OCI-LY7 (cell line): ENCODE results near the gene ARRDC2. TPM values are rescaled to one million over a fixed set of nuclear protein-coding genes. Genes with fewer than 3 reads are reported as not detected.
"Not testable (repeated sequence)": the region's sequence is repeated elsewhere in the genome, so short reads cannot be mapped to it uniquely, and the experiment has no call there.

Experiments
- BruUV-seq: library from RNA; stranded (reverse); fragments of 400-500 nt; replicated peaks from 2 replicates; lab custom pipeline; 2021; lab: Mats Ljungman, UMichigan
- CTCF ChIA-PET: fragments of 300-600 bp; sonication (Branson Sonifier 250); formaldehyde crosslinking; loops from one replicate; lab custom pipeline; 2022; ENCODE audit warnings: antibody characterized with exemption; ENCODE audit not compliant: unreplicated experiment; lab: Charles Lee
- POLR2A ChIA-PET: fragments of 300-600 bp; sonication (Branson Sonifier 250); formaldehyde crosslinking; loops from one replicate; lab custom pipeline; 2022; ENCODE audit warnings: antibody characterized with exemption; lab: Charles Lee
- DNase-seq: peaks from one replicate; pipeline ENCODE4 v3.0.0-alpha.2; 2015; ENCODE audit warnings: low spot score
- H2AFZ ChIP-seq: fragments of 200-600 bp; sonication (generic), shearing (Covaris generic); 2 replicates; pipeline ENCODE4 v1.6.1; 2014; ENCODE audit warnings: mild to moderate bottlenecking, antibody characterized with exemption, low read length, moderate library complexity
- H3K27ac ChIP-seq: fragments of 200-600 bp; sonication (generic); 2 replicates; pipeline ENCODE4 v1.5.1; 2014; ENCODE audit warnings: mixed run types, low read depth, mild to moderate bottlenecking, moderate library complexity, low read length, inconsistent platforms; ENCODE audit not compliant: poor library complexity, severe bottlenecking
- H3K36me3 ChIP-seq: fragments of 200-600 bp; sonication (generic); 2 replicates; pipeline ENCODE4 v1.6.1; 2014; ENCODE audit warnings: mild to moderate bottlenecking, antibody characterized with exemption, low read length, moderate library complexity, mixed read lengths; ENCODE audit not compliant: insufficient read depth
- H3K4me1 ChIP-seq: fragments of 200-600 bp; sonication (generic); 2 replicates; pipeline ENCODE4 v1.5.1; 2014; ENCODE audit warnings: mild to moderate bottlenecking, low read length; ENCODE audit not compliant: insufficient read depth, poor library complexity, severe bottlenecking
- H3K4me2 ChIP-seq: fragments of 200-600 bp; sonication (generic); 2 replicates; pipeline ENCODE4 v1.6.1; 2014; ENCODE audit warnings: mild to moderate bottlenecking, low read length
- H3K4me3 ChIP-seq: fragments of 200-600 bp; sonication (generic); 2 replicates; pipeline ENCODE4 v1.5.1; 2014; ENCODE audit warnings: mild to moderate bottlenecking, low read depth, low read length; ENCODE audit not compliant: poor library complexity, severe bottlenecking
- H3K79me2 ChIP-seq: fragments of 200-600 bp; sonication (generic); 2 replicates; pipeline ENCODE4 v1.6.1; 2016; ENCODE audit warnings: low read depth, mild to moderate bottlenecking, low read length, moderate library complexity, mixed read lengths; ENCODE audit not compliant: insufficient read depth
- H3K9me2 ChIP-seq: fragments of 200-600 bp; sonication (generic); 2 replicates; pipeline ENCODE4 v1.6.1; 2016; ENCODE audit warnings: mild to moderate bottlenecking, low read length, mixed read lengths; ENCODE audit not compliant: insufficient read depth
- H3K9me3 ChIP-seq: fragments of 200-600 bp; sonication (generic); 2 replicates; pipeline ENCODE4 v1.6.1; 2014; ENCODE audit warnings: mild to moderate bottlenecking, mixed run types, low read length, mixed read lengths
- H4K20me1 ChIP-seq: fragments of 200-600 bp; sonication (generic); 2 replicates; pipeline ENCODE4 v1.6.1; 2014; ENCODE audit warnings: mild to moderate bottlenecking, antibody characterized with exemption, low read length, moderate library complexity, mixed read lengths; ENCODE audit not compliant: insufficient read depth
- CTCF ChIP-seq: fragments of 200-600 bp; sonication (generic); conservative IDR thresholded peaks from 2 replicates; pipeline ENCODE4 v1.5.1; 2014; ENCODE audit warnings: mild to moderate bottlenecking, antibody characterized with exemption, low read length, moderate library complexity, mixed read lengths
- EZH2phosphoT487 ChIP-seq: fragments of 200-600 bp; sonication (generic); IDR thresholded peaks from 2 replicates; pipeline ENCODE4 v1.6.1; 2018; ENCODE audit warnings: low read depth, borderline replicate concordance, mild to moderate bottlenecking, mixed run types, antibody characterized with exemption, low read length, moderate library complexity, mixed read lengths
- intact Hi-C: fragments of 100-400 bp; cut with micrococcal nuclease; formaldehyde crosslinking; loops from one replicate; pipeline ENCODE4 v1.10.0; 2022; ENCODE audit not compliant: unreplicated experiment
- total RNA-seq, 2 experiments: library from RNA; depleted of rRNA in 1 of 2; stranded (reverse); fragments of >200 nt in 1 of 2; shearing (Covaris generic) in 1 of 2; gene quantifications; 2 replicates each; pipeline ENCODE4 v1.2.3, GENCODE V29; 2014 to 2022

The ARRDC2 gene
- total RNA-seq, 2 experiments from 2014 or later: 30.7 TPM

GRCh38 chr19:17982430-17982829 is 25.5 kb upstream of the ARRDC2 start:
- no peak overlapping the region for H2AFZ ChIP-seq
- no peak overlapping the region for H3K27ac ChIP-seq
- H3K79me2 ChIP-seq: no peaks in the 10 kb centered on the region
- H3K9me2 ChIP-seq: no peaks in the 10 kb centered on the region
- H3K4me3 ChIP-seq: no peak overlapping the region
- ChIA-PET POLR2A (interaction anchor here (0.7 kb wide), 1 partner anchor 105 kb away, joined by 3 read pairs; no protein-coding TSS in a partner anchor), CTCF (no interaction called here)
- H3K4me2 ChIP-seq: no peak overlapping the region
- H3K36me3 ChIP-seq: no peaks in the 10 kb centered on the region
- BruUV-seq: no TSS peak
- no peak for DNase-seq
- H3K9me3 ChIP-seq: no peaks in the 10 kb centered on the region
- TF ChIP-seq CTCF: no peak
- no peak for TF ChIP-seq EZH2phosphoT487
- peaks cover 13% of the 10 kb centered on the region for H3K4me1 ChIP-seq
- H4K20me1 ChIP-seq: no peaks in the 10 kb centered on the region
- intact Hi-C loops: no loop called here

GRCh38 chr19:17985037-17985818 is 22.7 kb upstream of the ARRDC2 start:
- BruUV-seq: no TSS peak
- intact Hi-C loops: no loop called here
- H2AFZ ChIP-seq: no peak overlapping the region

DNA sequence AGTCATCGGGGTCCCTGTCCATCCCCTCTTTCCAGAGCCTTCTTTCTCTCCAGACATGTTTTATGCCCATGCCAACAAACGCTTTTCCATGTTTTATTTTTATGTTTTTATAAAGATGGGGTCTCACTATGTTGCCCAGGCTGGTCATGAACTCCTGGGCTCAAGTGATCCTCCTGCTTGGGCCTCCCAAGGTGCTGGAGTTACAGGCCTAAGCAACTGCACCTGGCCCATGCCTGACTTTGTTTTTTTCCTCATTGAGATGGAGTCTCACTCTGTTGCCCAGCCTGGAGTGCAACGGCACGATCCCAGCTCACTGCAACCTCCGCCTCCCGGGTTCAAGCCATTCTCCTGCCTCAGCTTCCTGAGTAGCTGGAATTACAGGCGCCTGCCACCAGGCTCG is 21.4 kb upstream of the ARRDC2 start:
- H3K9me3 ChIP-seq, BruUV-seq, H2AFZ ChIP-seq, H3K4me1 ChIP-seq, POLR2A ChIA-PET, H3K9me2 ChIP-seq, H3K4me3 ChIP-seq, intact Hi-C loops, H3K4me2 ChIP-seq, DNase-seq, H4K20me1 ChIP-seq, H3K27ac ChIP-seq, CTCF ChIA-PET, H3K79me2 ChIP-seq, H3K36me3 ChIP-seq: not testable (repeated sequence)

More at GRCh38 chr19:17985037-17985818, 22.7 kb upstream of the ARRDC2 start:
- Histone ChIP-seq H3K9me2 (no peaks in the 10 kb centered on the region), H3K4me2 (no peak overlapping the region), H3K4me1 (peaks cover 4% of the 10 kb centered on the region), H4K20me1 (no peaks in the 10 kb centered on the region), H3K27ac (no peak overlapping the region), H3K9me3 (no peaks in the 10 kb centered on the region), H3K4me3 (no peak overlapping the region), H3K36me3 (no peaks in the 10 kb centered on the region), H3K79me2 (no peaks in the 10 kb centered on the region)
- ChIA-PET CTCF (no interaction called here), POLR2A (no interaction called here)
- no peak for TF ChIP-seq EZH2phosphoT487
- TF ChIP-seq CTCF: no peak
- no peak for DNase-seq
